Measurements from ENCODE around the gene CHPF2.

GRCh38 chr7:151272877-151273276 lies 40.6 kb downstream of the CHPF2 start:
- TF ChIP-seq CTCF (optimal IDR thresholded peaks at IDR 0.05 in 1 of 3, IDR thresholded peaks at IDR 0.05 in 1 of 3, conservative IDR thresholded peaks at IDR 0.05 in 1 of 3; ENCODE audit: extremely low read depth in 1 of 3, insufficient read depth in 2 of 3, low read length in 3 of 3) (no peak), EZH2 (IDR thresholded peaks at IDR 0.05; ENCODE audit: low read length) (no peak)
